Activated T-helper 2 cell treated with anti-CD3 and anti-CD28 coated beads, Interferon-gamma antibody, Interleukin-2, Interleukin-4, amounts not matched to agents 10 μg/mL and 5 μg/mL and 100 μg/mL, durations not matched to agents 14 hours and 24 hours and 36 hours (primary cell): ENCODE results near the gene CBX5. TPM values are rescaled to one million over a fixed set of nuclear protein-coding genes. Genes with fewer than 3 reads are reported as not detected.
"Not testable (repeated sequence)": the region's sequence is repeated elsewhere in the genome, so short reads cannot be mapped to it uniquely, and the experiment has no call there.

Experiments used
- DNase-seq: peaks from one replicate; pipeline ENCODE4 v3.0.0; 2021; ENCODE audit warnings: low spot score
- H3K27ac Mint-ChIP-seq: one replicate; pipeline ENCODE4 v1.8.0; 2021; ENCODE audit warnings: mixed read lengths
- H3K27me3 Mint-ChIP-seq: one replicate; pipeline ENCODE4 v1.8.0; 2021; ENCODE audit warnings: low read depth, mixed read lengths
- H3K36me3 Mint-ChIP-seq: one replicate; pipeline ENCODE4 v1.8.0; 2021; ENCODE audit warnings: low read depth, mixed read lengths
- H3K4me1 Mint-ChIP-seq: one replicate; pipeline ENCODE4 v1.8.0; 2021; ENCODE audit warnings: low read depth, mixed read lengths
- H3K4me3 Mint-ChIP-seq: one replicate; pipeline ENCODE4 v1.8.0; 2021; ENCODE audit warnings: low read depth, mild to moderate bottlenecking, moderate library complexity, mixed read lengths
- H3K9me3 Mint-ChIP-seq: one replicate; pipeline ENCODE4 v1.8.0; 2021; ENCODE audit warnings: mixed read lengths
- intact Hi-C: fragments of 100-400 bp; cut with micrococcal nuclease; formaldehyde crosslinking; loops from one replicate; pipeline ENCODE4 v1.15.1; 2023
- total RNA-seq: library from RNA; stranded (reverse); gene quantifications from 2 replicates; pipeline ENCODE4 v1.2.3, GENCODE V29; 2022

CBX5 gene
- total RNA-seq, 1 donor from 2014 or later = 98.1 TPM

DNA sequence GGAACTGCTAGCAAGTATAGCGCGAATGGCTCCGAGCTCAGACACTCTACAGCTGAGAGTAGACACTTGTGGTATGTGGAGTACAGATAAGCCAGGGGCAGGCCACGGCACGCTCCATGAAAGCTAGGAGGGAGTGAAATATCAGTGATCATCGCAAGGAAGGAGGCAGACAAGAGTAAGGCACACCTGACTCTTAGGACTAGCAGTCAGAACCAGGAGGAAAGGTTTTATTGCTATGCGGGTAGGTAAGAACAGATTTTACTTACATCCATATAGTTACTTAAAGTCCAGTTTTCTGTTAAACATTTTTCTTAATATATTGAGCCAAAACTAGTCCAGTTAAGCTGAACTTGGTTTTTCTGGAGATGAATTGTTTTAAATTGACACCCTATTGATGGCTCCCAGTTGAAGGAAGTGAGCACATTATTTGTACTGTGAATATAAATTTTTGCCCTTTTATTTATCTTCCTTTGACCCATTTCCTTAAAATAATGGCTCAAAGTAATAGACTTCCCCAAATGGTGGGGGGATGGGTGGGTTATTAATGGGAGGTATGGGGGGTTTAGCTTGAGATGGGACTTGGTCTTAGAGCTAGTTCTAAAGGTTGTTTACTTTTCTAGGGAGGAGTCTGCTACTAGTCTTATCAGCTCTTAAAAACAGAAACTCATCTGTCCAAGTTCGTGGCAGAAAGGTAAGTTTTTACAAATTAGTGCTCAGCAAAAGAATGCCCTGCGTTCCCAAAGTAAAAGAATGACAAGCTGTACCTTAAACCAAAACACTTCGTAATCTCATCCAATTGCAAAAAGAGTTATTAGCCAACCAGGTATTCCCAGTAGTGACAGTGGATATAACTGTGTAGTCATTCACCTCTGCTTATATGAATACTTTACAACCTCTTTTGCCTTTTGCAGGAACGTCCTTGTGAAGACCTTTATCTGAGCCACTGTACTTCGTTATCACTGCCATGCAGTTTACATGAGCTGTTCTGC is 6.4 kb upstream of the CBX5 start:
- Mint-ChIP-seq H3K36me3 (no peaks in the 10 kb centered on the region), H3K4me3 (peak overlapping the region; percentile 58), H3K4me1 (peaks cover 34% of the 10 kb centered on the region), H3K27ac (peak overlapping the region; percentile 70), H3K27me3 (no peaks in the 10 kb centered on the region), H3K9me3 (no peaks in the 10 kb centered on the region)
- no peak for DNase-seq
- intact Hi-C loops = no loop called here

GRCh38 chr12:54285150-54286041 is 5.5 kb upstream of the CBX5 start:
- Mint-ChIP-seq H3K27me3 (no peaks in the 10 kb centered on the region), H3K36me3 (no peaks in the 10 kb centered on the region), H3K4me1 (peaks cover 34% of the 10 kb centered on the region), H3K27ac (peak overlapping the region; percentile 70), H3K4me3 (peak overlapping the region; percentile 58), H3K9me3 (no peaks in the 10 kb centered on the region)
- no peak for DNase-seq
- intact Hi-C loops = no loop called here

GRCh38 chr12:54284070-54284780 is 4.3 kb upstream of the CBX5 start:
- intact Hi-C loops = loop anchor here (5.0 kb wide), 1 partner anchor 213 kb away; the partner anchor contains the start of gene NCKAP1L
- H3K4me3 Mint-ChIP-seq, H3K27me3 Mint-ChIP-seq, DNase-seq, H3K9me3 Mint-ChIP-seq, H3K36me3 Mint-ChIP-seq: not testable (repeated sequence)
- Mint-ChIP-seq H3K4me1 (peaks cover 34% of the 10 kb centered on the region), H3K27ac (peak overlapping the region; percentile 53)

GRCh38 chr12:54282949-54283593 is 3.1 kb upstream of the CBX5 start:
- no peaks in the 10 kb centered on the region for H3K9me3 Mint-ChIP-seq
- no peak overlapping the region for H3K27ac Mint-ChIP-seq
- intact Hi-C loops = loop anchor here (5.0 kb wide), 1 partner anchor 214 kb away; the partner anchor contains the start of gene NCKAP1L
- no peak overlapping the region for H3K4me3 Mint-ChIP-seq
- H3K27me3 Mint-ChIP-seq = no peaks in the 10 kb centered on the region
- peaks cover 40% of the 10 kb centered on the region for H3K4me1 Mint-ChIP-seq
- H3K36me3 Mint-ChIP-seq = no peaks in the 10 kb centered on the region
- DNase-seq = no peak

DNA sequence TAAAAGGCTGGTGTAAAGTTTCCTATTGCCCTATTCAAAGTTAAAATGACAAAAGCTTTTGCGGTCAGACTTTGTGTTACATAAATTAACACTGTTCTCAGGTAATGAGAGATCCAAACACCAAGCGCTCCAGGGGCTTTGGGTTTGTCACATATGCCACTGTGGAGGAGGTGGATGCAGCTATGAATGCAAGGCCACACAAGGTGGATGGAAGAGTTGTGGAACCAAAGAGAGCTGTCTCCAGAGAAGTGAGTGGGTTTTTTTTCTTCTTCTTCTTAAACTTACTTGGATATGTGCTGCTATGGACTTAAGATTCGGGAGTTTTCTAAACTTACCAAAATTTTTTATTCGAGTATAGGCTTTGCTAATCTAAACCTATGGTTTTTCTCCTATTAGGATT is 1.8 kb upstream of the CBX5 start:
- not testable (repeated sequence) for H3K27me3 Mint-ChIP-seq, H3K36me3 Mint-ChIP-seq, H3K9me3 Mint-ChIP-seq, H3K27ac Mint-ChIP-seq, DNase-seq, H3K4me3 Mint-ChIP-seq
- H3K4me1 Mint-ChIP-seq = peaks cover 45% of the 10 kb centered on the region
- intact Hi-C loops = loop anchor here (5.0 kb wide), 1 partner anchor 216 kb away; the partner anchor contains the start of gene NCKAP1L

- intact Hi-C loops = loop anchor here (5.0 kb wide), 1 partner anchor 216 kb away; the partner anchor contains the start of gene NCKAP1L
- H3K36me3 Mint-ChIP-seq, DNase-seq, H3K4me3 Mint-ChIP-seq, H3K27me3 Mint-ChIP-seq, H3K9me3 Mint-ChIP-seq, H3K27ac Mint-ChIP-seq: not testable (repeated sequence)
- peaks cover 50% of the 10 kb centered on the region for H3K4me1 Mint-ChIP-seq
These were observed 1.3 kb upstream of the CBX5 start for GRCh38 chr12:54281261-54281638.

GRCh38 chr12:54280468-54281260 is 742 bp upstream of the CBX5 start, which contains the start of gene HNRNPA1:
Gene HNRNPA1 (plus strand): TSS chr12:54280726. CDS start chr12:54280808, 82 bp downstream.
- no peak within 1 kb of the TSS for H3K4me3 Mint-ChIP-seq
- peak; percentile 96 for DNase-seq
- no peaks in the 10 kb centered on the region for H3K9me3 Mint-ChIP-seq
- H3K27me3 Mint-ChIP-seq = no peaks in the 10 kb centered on the region
- peaks cover 9% of the 10 kb centered on the region for H3K36me3 Mint-ChIP-seq
- H3K4me1 Mint-ChIP-seq = peaks cover 49% of the 10 kb centered on the region
- intact Hi-C loops = loop anchor here (1.0 to 5.0 kb wide), 3 partner anchors 44 to 217 kb away; partner anchors contain the start of gene NCKAP1L
- no peak within 1 kb of the TSS for H3K27ac Mint-ChIP-seq

DNA sequence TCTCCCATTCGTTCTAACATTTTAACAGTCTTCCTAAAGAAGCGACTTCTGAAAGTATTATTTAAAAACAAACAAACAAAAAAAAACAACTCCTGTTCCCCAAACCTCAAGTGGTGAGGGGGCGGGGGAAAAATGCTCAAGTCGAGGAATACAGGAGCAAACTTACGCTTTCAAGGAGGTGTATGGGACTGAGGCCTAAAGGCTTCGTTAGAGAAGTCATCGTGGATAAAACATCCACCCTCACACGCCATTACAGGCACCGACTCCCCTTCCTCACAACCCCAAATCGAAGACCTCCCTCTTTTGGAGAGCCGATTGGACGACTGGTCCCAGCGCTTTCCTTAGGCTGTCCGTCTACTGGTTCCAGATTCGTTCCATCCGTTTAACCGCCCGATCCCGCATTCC is 693 bp downstream of the CBX5 start:
- Mint-ChIP-seq H3K27ac (no peak overlapping the region), H3K4me1 (peaks cover 43% of the 10 kb centered on the region), H3K27me3 (no peaks in the 10 kb centered on the region), H3K36me3 (peaks cover 20% of the 10 kb centered on the region), H3K9me3 (no peaks in the 10 kb centered on the region), H3K4me3 (no peak overlapping the region)
- no peak for DNase-seq
- intact Hi-C loops = loop anchor here (2.0 to 5.0 kb wide), 2 partner anchors 14 to 62 kb away; no protein-coding TSS in a partner anchor

DNA sequence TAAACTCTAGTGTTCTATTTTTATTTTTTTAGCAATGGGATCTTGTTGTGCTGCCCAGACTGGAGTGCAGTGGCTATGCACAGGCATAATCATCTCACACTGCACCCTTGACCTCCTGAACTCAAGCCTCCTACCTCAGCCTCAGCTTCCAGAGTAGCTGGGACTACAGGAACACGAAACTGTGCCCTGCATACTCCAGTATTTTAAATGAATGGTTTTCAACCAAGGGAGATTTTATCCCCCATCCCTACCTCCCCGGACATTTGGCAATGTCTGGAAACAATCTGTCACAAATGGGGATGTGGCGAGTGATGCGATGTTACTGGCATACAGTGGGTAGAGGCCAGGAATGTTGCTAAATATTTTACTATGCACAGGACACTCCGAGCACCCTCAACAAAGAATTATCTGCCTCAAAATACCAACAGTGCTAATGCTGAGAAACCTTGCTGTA is 2.1 kb downstream of the CBX5 start:
- Mint-ChIP-seq H3K4me3 (no peak overlapping the region), H3K27ac (no peak overlapping the region), H3K9me3 (no peaks in the 10 kb centered on the region), H3K27me3 (no peaks in the 10 kb centered on the region), H3K36me3 (peaks cover 33% of the 10 kb centered on the region), H3K4me1 (peaks cover 35% of the 10 kb centered on the region)
- intact Hi-C loops = loop anchor here (2.0 to 5.0 kb wide), 2 partner anchors 13 to 61 kb away; no protein-coding TSS in a partner anchor
- no peak for DNase-seq

DNA sequence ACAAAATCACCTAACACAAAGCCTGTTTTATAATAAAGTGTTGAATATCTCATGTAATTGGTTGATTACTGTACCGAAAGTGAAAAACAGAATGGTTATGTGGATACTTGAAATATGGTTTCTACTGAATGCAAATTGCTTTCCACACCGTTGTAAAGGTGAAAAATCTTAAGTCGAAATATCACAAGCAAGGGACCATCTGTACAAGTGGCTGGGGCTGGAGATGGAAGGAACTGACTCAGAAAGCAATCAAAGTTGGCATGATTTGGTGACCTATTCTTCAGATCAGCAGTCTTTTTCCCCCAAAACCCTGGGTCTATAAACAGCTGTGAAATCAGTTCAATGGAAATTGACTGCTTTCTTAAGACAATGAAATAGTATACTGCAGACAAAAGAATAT is 3.6 kb downstream of the CBX5 start:
- no peaks in the 10 kb centered on the region for H3K9me3 Mint-ChIP-seq
- H3K4me1 Mint-ChIP-seq = peaks cover 41% of the 10 kb centered on the region
- H3K4me3 Mint-ChIP-seq = peak overlapping the region; percentile 51
- intact Hi-C loops = loop anchor here (5.0 kb wide), 1 partner anchor 59 kb away; no protein-coding TSS in a partner anchor
- H3K36me3 Mint-ChIP-seq = peaks cover 46% of the 10 kb centered on the region
- peak overlapping the region; percentile 39 for H3K27ac Mint-ChIP-seq
- no peaks in the 10 kb centered on the region for H3K27me3 Mint-ChIP-seq
- DNase-seq = no peak

GRCh38 chr12:54273981-54274380 is 5.9 kb downstream of the CBX5 start:
- Mint-ChIP-seq H3K4me1 (peaks cover 51% of the 10 kb centered on the region), H3K4me3 (no peak overlapping the region), H3K27me3 (no peaks in the 10 kb centered on the region), H3K36me3 (peaks cover 55% of the 10 kb centered on the region), H3K9me3 (no peaks in the 10 kb centered on the region), H3K27ac (no peak overlapping the region)
- intact Hi-C loops = no loop called here
- no peak for DNase-seq
